ENCODE results near the gene PRDM10. TPM values are rescaled to one million over a fixed set of nuclear protein-coding genes. Genes with fewer than 3 reads are reported as not detected.

Gene PRDM10
- total and polyA plus RNA-seq, 10 of the 15 experiments (the other 5 are each of a cell fraction or from before 2014, with no cell fraction given), result 0.93 to 6.2 (median 4.1) TPM

GRCh38 chr11:129950101-129951091 lies 52.2 kb downstream of the PRDM10 start:
- ChIA-PET SMC1A (ENCODE audit: uncharacterized antibody, unreplicated experiment) (interaction anchor here (0.7 kb wide), 1 partner anchor 1942 kb away, joined by 3 read pairs; no protein-coding TSS in a partner anchor), CTCF (no interaction called here), POLR2A (no interaction called here), RAD21 (ENCODE audit: unreplicated experiment) (no interaction called here)
- Histone ChIP-seq H3K9ac (ENCODE audit: control insufficient read depth, insufficient read depth, low read length) (no peak overlapping the region), H2AFZ (ENCODE audit: control insufficient read depth, low read depth, low read length) (no peak overlapping the region), H4K20me1 (ENCODE audit: control insufficient read depth, insufficient read depth) (no peaks in the 10 kb centered on the region), H3K27ac (ENCODE audit: control insufficient read depth, insufficient read depth) (no peak overlapping the region), H3K4me2 (ENCODE audit: control insufficient read depth, insufficient read depth) (no peak overlapping the region), H3K4me3 (no peak overlapping the region), H3K79me2 (ENCODE audit: control insufficient read depth, insufficient read depth, low read length) (no peaks in the 10 kb centered on the region), H3K27me3 (replicated peaks in 1 of 2; ENCODE audit: control insufficient read depth in 2 of 2, insufficient read depth in 2 of 2, low read length in 1 of 2) (no peaks in the 10 kb centered on the region), H3K4me1 (ENCODE audit: control insufficient read depth, insufficient read depth, low read length) (peaks cover 6% of the 10 kb centered on the region), H3K9me3 (replicated peaks; ENCODE audit: control insufficient read depth, insufficient read depth, low read length) (no peaks in the 10 kb centered on the region), H3K36me3 (ENCODE audit: control insufficient read depth in 2 of 2, insufficient read depth in 2 of 2, low read length in 1 of 2) (peaks cover 6 to 8% of the 10 kb centered on the region in 2 experiments; a peak in 3 of 4 replicates)
- 94% methylated on average over 17 of the region's 17 CpGs for WGBS (ENCODE audit: insufficient coverage, insufficient replicate concordance, low lambda C conversion rate, missing lambda C conversion rate)
- ATAC-seq (no peak), DNase-seq (ENCODE audit: low read depth, low spot score) (no peak), FAIRE-seq (no peak)
- in situ Hi-C loops (cut with MboI) (no loop called here), intact Hi-C loops (cut with micrococcal nuclease; ENCODE audit: unreplicated experiment) (no loop called here)
- BruUV-seq (replicated peaks), result no TSS peak
- no peak for TF ChIP-seq SRF (IDR thresholded peaks at IDR 0.05; ENCODE audit: low read depth in 2 of 2, low read length in 2 of 2)

- H3K79me2 ChIP-seq (ENCODE audit: control insufficient read depth, insufficient read depth, low read length), result no peaks in the 10 kb centered on the region
- H3K27me3 ChIP-seq (replicated peaks in 1 of 2; ENCODE audit: control insufficient read depth in 2 of 2, insufficient read depth in 2 of 2, low read length in 1 of 2), result no peaks in the 10 kb centered on the region
- H3K4me2 ChIP-seq (ENCODE audit: control insufficient read depth, insufficient read depth), result no peak overlapping the region
- no peak overlapping the region for H2AFZ ChIP-seq (ENCODE audit: control insufficient read depth, low read depth, low read length)
- peaks cover 6 to 8% of the 10 kb centered on the region in 2 experiments; a peak in 3 of 4 replicates for H3K36me3 ChIP-seq (ENCODE audit: control insufficient read depth in 2 of 2, insufficient read depth in 2 of 2, low read length in 1 of 2)
- 100% methylated on average over 1 of the region's 1 CpG for WGBS (ENCODE audit: insufficient coverage, insufficient replicate concordance, low lambda C conversion rate, missing lambda C conversion rate)
- DNase-seq (ENCODE audit: low read depth, low spot score) (no peak), FAIRE-seq (no peak), ATAC-seq (no peak)
- no peak overlapping the region for H3K27ac ChIP-seq (ENCODE audit: control insufficient read depth, insufficient read depth)
- H3K4me3 ChIP-seq, result no peak overlapping the region
- in situ Hi-C loops (cut with MboI), result no loop called here
- intact Hi-C loops (cut with micrococcal nuclease; ENCODE audit: unreplicated experiment), result no loop called here
- POLR2A ChIA-PET, result no interaction called here
- no peak overlapping the region for H3K9ac ChIP-seq (ENCODE audit: control insufficient read depth, insufficient read depth, low read length)
- no peaks in the 10 kb centered on the region for H4K20me1 ChIP-seq (ENCODE audit: control insufficient read depth, insufficient read depth)
- no TSS peak for BruUV-seq (replicated peaks)
- RAD21 ChIA-PET (ENCODE audit: unreplicated experiment), result no interaction called here
- peaks cover 6% of the 10 kb centered on the region for H3K4me1 ChIP-seq (ENCODE audit: control insufficient read depth, insufficient read depth, low read length)
- SMC1A ChIA-PET (ENCODE audit: uncharacterized antibody, unreplicated experiment), result no interaction called here
- CTCF ChIA-PET, result interaction anchor here (0.7 kb wide), 1 partner anchor 183 kb away, joined by 3 read pairs; no protein-coding TSS in a partner anchor
- no peaks in the 10 kb centered on the region for H3K9me3 ChIP-seq (replicated peaks; ENCODE audit: control insufficient read depth, insufficient read depth, low read length)
- TF ChIP-seq E2F8 (IDR thresholded peaks at IDR 0.05; ENCODE audit: low read depth, partially characterized antibody) (no peak), SPI1 (IDR thresholded peaks at IDR 0.05; ENCODE audit: borderline replicate concordance, insufficient read depth, low read depth, low read length) (no peak), NKRF (conservative IDR thresholded peaks at IDR 0.05) (no peak), ZNF24 (IDR thresholded peaks at IDR 0.05) (no peak), GABPA (IDR thresholded peaks at IDR 0.05; ENCODE audit: low read depth) (no peak), RB1 (IDR thresholded peaks at IDR 0.05; ENCODE audit: borderline replicate concordance) (no peak), MEF2B (IDR thresholded peaks at IDR 0.05; ENCODE audit: partially characterized antibody, poor library complexity, severe bottlenecking) (no peak), MTA2 (IDR thresholded peaks at IDR 0.05; ENCODE audit: low read depth) (no peak), CREB1 (IDR thresholded peaks at IDR 0.05; ENCODE audit: low read depth) (no peak)
Measured at GRCh38 chr11:129948926-129949466, 53.6 kb downstream of the PRDM10 start.

Measured in GM12878 (cell line).